Fibroblast of pulmonary artery (primary cell): ENCODE data around the gene FBXW4.

Source experiments
- DNase-seq: peaks from one replicate; pipeline ENCODE4 v3.0.0-alpha.2; 2010; ENCODE audit warnings: low read depth
- H3K4me3 ChIP-seq: replicated peaks from 2 replicates; pipeline ENCODE4 v1.5.1; 2011; ENCODE audit warnings: low read depth, mild to moderate bottlenecking, control low read depth, low read length, moderate library complexity
- CTCF ChIP-seq: IDR thresholded peaks from 2 replicates; pipeline ENCODE4 v1.5.1; 2011; ENCODE audit warnings: mild to moderate bottlenecking, control low read depth, low read length, inconsistent platforms; ENCODE audit errors: missing control alignments

Gene FBXW4

GRCh38 chr10:101624526-101625102 lies 70.4 kb downstream of the FBXW4 start:
- TF ChIP-seq CTCF = no peak
- H3K4me3 ChIP-seq = no peak overlapping the region
- peak; percentile 20 for DNase-seq

GRCh38 chr10:101623528-101623927 lies 71.4 kb downstream of the FBXW4 start:
- DNase-seq = no peak
- no peak overlapping the region for H3K4me3 ChIP-seq
- no peak for TF ChIP-seq CTCF

GRCh38 chr10:101619983-101620382 lies 75.0 kb downstream of the FBXW4 start:
- no peak for TF ChIP-seq CTCF
- no peak overlapping the region for H3K4me3 ChIP-seq

GRCh38 chr10:101618871-101619270 lies 76.1 kb downstream of the FBXW4 start:
- no peak for TF ChIP-seq CTCF
- H3K4me3 ChIP-seq = no peak overlapping the region
- DNase-seq = no peak

More at GRCh38 chr10:101619983-101620382, 75.0 kb downstream of the FBXW4 start:
- no peak for DNase-seq

- no peak for DNase-seq
- no peak for TF ChIP-seq CTCF
- H3K4me3 ChIP-seq = no peak overlapping the region
These were observed 77.0 kb downstream of the FBXW4 start for GRCh38 chr10:101617824-101618568.

GRCh38 chr10:101617102-101617823 lies 77.7 kb downstream of the FBXW4 start:
- no peak for DNase-seq
- H3K4me3 ChIP-seq = no peak overlapping the region
- peak; percentile 12 for TF ChIP-seq CTCF
